Caco-2 (cell line): ENCODE measurements around the gene SDR42E1. TPM values are rescaled to one million over a fixed set of nuclear protein-coding genes. Genes with fewer than 3 reads are reported as not detected.
A peak's percentile ranks its signal among the peaks of the same experiment; 100 is the strongest.

Experiments
- BruUV-seq: library from RNA; stranded (reverse); fragments of 400-500 nt; replicated peaks from 2 replicates; lab custom pipeline; 2021; lab: Mats Ljungman, UMichigan
- CTCF ChIA-PET: fragments of 300-600 bp; sonication (Branson Sonifier 250); formaldehyde crosslinking; loops from one replicate; lab custom pipeline; 2022; ENCODE audit warnings: antibody characterized with exemption; lab: Charles Lee
- POLR2A ChIA-PET: fragments of 300-600 bp; sonication (Branson Sonifier 250); formaldehyde crosslinking; loops from one replicate; lab custom pipeline; 2022; ENCODE audit warnings: antibody characterized with exemption; lab: Charles Lee
- DNase-seq, 2 experiments: peaks; one replicate each; pipeline versions ENCODE4 v3.0.0 to v3.0.0-alpha.2; 2020 to 2022
- H3K27me3 ChIP-seq: replicated peaks from 2 replicates; pipeline ENCODE4 v1.6.0; 2011; ENCODE audit warnings: low read length; ENCODE audit not compliant: control insufficient read depth, insufficient read depth
- H3K36me3 ChIP-seq: 2 replicates; pipeline ENCODE4 v1.5.1; 2011; ENCODE audit warnings: low read length; ENCODE audit not compliant: control insufficient read depth, insufficient read depth
- H3K4me1 ChIP-seq: fragments of 250-450 bp; sonication (Bioruptor Pico); 2 replicates; pipeline ENCODE4 v1.5.1; 2020; ENCODE audit warnings: mild to moderate bottlenecking
- H3K4me3 ChIP-seq: 2 replicates; pipeline ENCODE4 v1.5.1; 2011; ENCODE audit warnings: low read depth, mild to moderate bottlenecking, control low read depth, low read length
- H3K9me3 ChIP-seq: fragments of 250-450 bp; sonication (Bioruptor Pico); 2 replicates; pipeline ENCODE4 v1.5.1; 2020; ENCODE audit warnings: mild to moderate bottlenecking, moderate library complexity
- H3K27ac Mint-ChIP-seq: one replicate; pipeline ENCODE4 v1.8.0; 2022; ENCODE audit warnings: mixed read lengths; ENCODE audit not compliant: unreplicated experiment
- H3K27me3 Mint-ChIP-seq: one replicate; pipeline ENCODE4 v1.8.0; 2022; ENCODE audit warnings: mixed read lengths; ENCODE audit not compliant: insufficient read depth, unreplicated experiment
- H3K36me3 Mint-ChIP-seq: one replicate; pipeline ENCODE4 v1.8.0; 2022; ENCODE audit warnings: mild to moderate bottlenecking, mixed read lengths; ENCODE audit not compliant: insufficient read depth, unreplicated experiment
- H3K4me1 Mint-ChIP-seq: one replicate; pipeline ENCODE4 v1.8.0; 2022; ENCODE audit warnings: low read depth, mixed read lengths; ENCODE audit not compliant: unreplicated experiment
- H3K4me3 Mint-ChIP-seq: one replicate; pipeline ENCODE4 v1.8.0; 2022; ENCODE audit warnings: mild to moderate bottlenecking, moderate library complexity, mixed read lengths; ENCODE audit not compliant: unreplicated experiment
- H3K9me3 Mint-ChIP-seq: one replicate; pipeline ENCODE4 v1.8.0; 2022; ENCODE audit warnings: mixed read lengths; ENCODE audit not compliant: unreplicated experiment
- intact Hi-C: fragments of 100-400 bp; cut with micrococcal nuclease; formaldehyde crosslinking; loops from one replicate; pipeline ENCODE4 v1.10.0; 2022; ENCODE audit not compliant: unreplicated experiment
- total RNA-seq: library from RNA; stranded (reverse); gene quantifications from 2 replicates; pipeline ENCODE4 v1.2.3, GENCODE V29; 2022
- TF ChIP-seq, protein P1 (sequence below), 2 experiments: fragments of 200-600 bp in 1 of 2; IDR thresholded peaks; 1 replicate in 1 of 2; 2 replicates in 1 of 2; pipeline versions ENCODE4 v1.5.1 to v1.8.0; 2011 to 2022; ENCODE audit warnings: antibody characterized with exemption in 1 of 2, control low read depth in 1 of 2, inconsistent platforms in 1 of 2, low read depth in 1 of 2, low read length in 1 of 2, mild to moderate bottlenecking in 1 of 2, moderate library complexity in 1 of 2; ENCODE audit not compliant: insufficient read depth in 1 of 2, severe bottlenecking in 1 of 2, unreplicated experiment in 1 of 2

The SDR42E1 gene
- total RNA-seq, 1 experiment from 2014 or later, result 5.3 TPM

DNA sequence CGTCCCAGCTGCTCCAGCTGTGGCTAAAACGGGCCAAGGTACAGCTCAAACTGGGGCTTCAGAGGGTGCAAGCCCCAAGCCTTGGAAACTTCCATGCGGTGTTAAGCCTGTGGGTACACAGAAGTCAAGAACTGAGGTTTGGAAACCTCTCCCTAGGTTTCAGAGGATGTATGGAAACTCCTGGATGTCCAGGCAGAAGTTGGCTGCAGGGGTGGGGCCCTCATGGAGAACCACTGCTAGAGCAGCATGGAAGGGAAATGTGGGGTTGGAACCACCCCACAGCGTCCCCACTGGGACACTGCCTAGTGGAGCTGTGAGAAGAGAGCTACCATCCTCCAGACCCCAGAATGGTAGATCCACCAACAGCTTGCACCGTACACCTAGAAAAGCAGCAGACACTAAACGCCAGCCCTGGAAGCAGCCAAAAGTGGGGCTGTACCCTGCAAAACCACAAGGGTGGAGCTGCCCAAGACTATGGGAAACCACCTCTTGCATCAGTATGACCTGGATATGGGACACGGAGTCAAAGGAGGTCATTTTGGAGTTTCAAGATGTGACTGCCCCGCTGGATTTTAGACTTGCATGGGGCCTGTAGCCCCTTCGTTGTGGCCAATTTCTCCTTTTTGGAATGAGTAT, 2.2 kb downstream of the SDR42E1 start:
- DNase-seq, result peak in 1 of 2 experiments; percentile 28
- Histone ChIP-seq H3K27me3 (no peaks in the 10 kb centered on the region), H3K4me3 (no peak overlapping the region), H3K4me1 (no peaks in the 10 kb centered on the region), H3K36me3 (no peaks in the 10 kb centered on the region), H3K9me3 (peaks cover 32% of the 10 kb centered on the region)
- ChIA-PET POLR2A (no interaction called here), CTCF (no interaction called here)
- intact Hi-C loops, result no loop called here
- TF ChIP-seq, protein P1, sequence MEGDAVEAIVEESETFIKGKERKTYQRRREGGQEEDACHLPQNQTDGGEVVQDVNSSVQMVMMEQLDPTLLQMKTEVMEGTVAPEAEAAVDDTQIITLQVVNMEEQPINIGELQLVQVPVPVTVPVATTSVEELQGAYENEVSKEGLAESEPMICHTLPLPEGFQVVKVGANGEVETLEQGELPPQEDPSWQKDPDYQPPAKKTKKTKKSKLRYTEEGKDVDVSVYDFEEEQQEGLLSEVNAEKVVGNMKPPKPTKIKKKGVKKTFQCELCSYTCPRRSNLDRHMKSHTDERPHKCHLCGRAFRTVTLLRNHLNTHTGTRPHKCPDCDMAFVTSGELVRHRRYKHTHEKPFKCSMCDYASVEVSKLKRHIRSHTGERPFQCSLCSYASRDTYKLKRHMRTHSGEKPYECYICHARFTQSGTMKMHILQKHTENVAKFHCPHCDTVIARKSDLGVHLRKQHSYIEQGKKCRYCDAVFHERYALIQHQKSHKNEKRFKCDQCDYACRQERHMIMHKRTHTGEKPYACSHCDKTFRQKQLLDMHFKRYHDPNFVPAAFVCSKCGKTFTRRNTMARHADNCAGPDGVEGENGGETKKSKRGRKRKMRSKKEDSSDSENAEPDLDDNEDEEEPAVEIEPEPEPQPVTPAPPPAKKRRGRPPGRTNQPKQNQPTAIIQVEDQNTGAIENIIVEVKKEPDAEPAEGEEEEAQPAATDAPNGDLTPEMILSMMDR (IDR thresholded peaks at IDR 0.05; ENCODE audit: insufficient read depth in 1 of 2, low read depth in 1 of 2, low read length in 1 of 2, severe bottlenecking in 1 of 2, unreplicated experiment in 1 of 2), result no peak
- no peaks in the 10 kb centered on the region for H3K4me1 Mint-ChIP-seq
- H3K36me3 Mint-ChIP-seq, result no peaks in the 10 kb centered on the region
- H3K27me3 Mint-ChIP-seq, result peaks cover 5% of the 10 kb centered on the region
- no peak overlapping the region for H3K27ac Mint-ChIP-seq
- H3K4me3 Mint-ChIP-seq, result no peak overlapping the region
- peaks cover 43% of the 10 kb centered on the region for H3K9me3 Mint-ChIP-seq
- BruUV-seq, result no TSS peak

DNA sequence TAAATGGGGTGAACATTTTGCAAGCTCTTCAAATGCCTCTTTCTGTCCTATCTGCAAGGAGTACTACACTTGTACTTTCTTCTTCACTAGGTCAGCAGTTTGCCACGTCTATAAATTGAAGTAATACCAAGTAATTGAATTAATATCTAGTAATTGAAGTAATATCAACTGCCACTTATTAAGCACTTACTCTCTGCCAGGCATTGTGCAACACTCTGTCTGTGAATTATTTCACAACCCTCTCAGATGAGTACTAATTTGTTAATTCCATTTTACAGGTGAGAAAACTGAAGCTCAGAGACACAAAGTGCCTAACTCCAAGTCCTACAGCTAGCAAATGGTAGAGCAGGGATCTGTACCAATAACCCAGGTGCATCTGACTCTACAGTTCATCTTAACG, 4.1 kb downstream of the SDR42E1 start:
- ChIA-PET CTCF (no interaction called here), POLR2A (no interaction called here)
- no peaks in the 10 kb centered on the region for H3K4me1 ChIP-seq
- no peak overlapping the region for H3K4me3 ChIP-seq
- Mint-ChIP-seq H3K9me3 (peaks cover 48% of the 10 kb centered on the region), H3K4me1 (no peaks in the 10 kb centered on the region), H3K27ac (no peak overlapping the region), H3K27me3 (peaks cover 7% of the 10 kb centered on the region), H3K4me3 (no peak overlapping the region), H3K36me3 (no peaks in the 10 kb centered on the region)
- no peak for DNase-seq
- TF ChIP-seq, protein P1 (IDR thresholded peaks at IDR 0.05; ENCODE audit: insufficient read depth in 1 of 2, low read depth in 1 of 2, low read length in 1 of 2, severe bottlenecking in 1 of 2, unreplicated experiment in 1 of 2), result no peak
- peaks cover 32% of the 10 kb centered on the region for H3K9me3 ChIP-seq
- BruUV-seq, result no TSS peak
- intact Hi-C loops, result no loop called here
- no peaks in the 10 kb centered on the region for H3K27me3 ChIP-seq
- no peaks in the 10 kb centered on the region for H3K36me3 ChIP-seq

DNA sequence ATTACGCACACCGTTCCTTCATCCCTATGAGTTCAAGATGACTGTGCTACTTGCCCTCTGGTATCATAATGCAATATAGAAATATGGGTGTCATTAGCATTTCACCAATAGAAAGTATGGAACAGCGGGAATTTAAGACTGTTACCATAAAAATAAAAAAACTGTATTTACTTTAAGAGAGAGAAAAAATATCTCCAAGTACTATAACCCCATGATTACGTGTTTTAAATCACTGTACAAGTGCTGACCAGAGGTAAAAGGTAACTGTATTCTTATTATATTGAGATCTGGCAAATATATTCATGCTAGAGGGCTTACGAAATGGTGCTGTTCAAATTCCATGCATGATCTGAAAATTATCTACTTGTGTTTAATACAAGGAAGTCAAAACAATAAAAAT, 5.2 kb downstream of the SDR42E1 start:
- Histone ChIP-seq H3K9me3 (peaks cover 32% of the 10 kb centered on the region), H3K4me3 (no peak overlapping the region), H3K36me3 (no peaks in the 10 kb centered on the region), H3K27me3 (no peaks in the 10 kb centered on the region), H3K4me1 (no peaks in the 10 kb centered on the region)
- Mint-ChIP-seq H3K9me3 (peaks cover 38% of the 10 kb centered on the region), H3K36me3 (no peaks in the 10 kb centered on the region), H3K4me3 (no peak overlapping the region), H3K27me3 (peaks cover 3% of the 10 kb centered on the region), H3K27ac (no peak overlapping the region), H3K4me1 (no peaks in the 10 kb centered on the region)
- POLR2A ChIA-PET, result no interaction called here
- TF ChIP-seq, protein P1 (IDR thresholded peaks at IDR 0.05; ENCODE audit: insufficient read depth in 1 of 2, low read depth in 1 of 2, low read length in 1 of 2, severe bottlenecking in 1 of 2, unreplicated experiment in 1 of 2), result no peak
- intact Hi-C loops, result no loop called here
- BruUV-seq, result no TSS peak
- CTCF ChIA-PET, result no interaction called here
- DNase-seq, result no peak
